ENCODE data around the gene ZNF740.

DNA sequence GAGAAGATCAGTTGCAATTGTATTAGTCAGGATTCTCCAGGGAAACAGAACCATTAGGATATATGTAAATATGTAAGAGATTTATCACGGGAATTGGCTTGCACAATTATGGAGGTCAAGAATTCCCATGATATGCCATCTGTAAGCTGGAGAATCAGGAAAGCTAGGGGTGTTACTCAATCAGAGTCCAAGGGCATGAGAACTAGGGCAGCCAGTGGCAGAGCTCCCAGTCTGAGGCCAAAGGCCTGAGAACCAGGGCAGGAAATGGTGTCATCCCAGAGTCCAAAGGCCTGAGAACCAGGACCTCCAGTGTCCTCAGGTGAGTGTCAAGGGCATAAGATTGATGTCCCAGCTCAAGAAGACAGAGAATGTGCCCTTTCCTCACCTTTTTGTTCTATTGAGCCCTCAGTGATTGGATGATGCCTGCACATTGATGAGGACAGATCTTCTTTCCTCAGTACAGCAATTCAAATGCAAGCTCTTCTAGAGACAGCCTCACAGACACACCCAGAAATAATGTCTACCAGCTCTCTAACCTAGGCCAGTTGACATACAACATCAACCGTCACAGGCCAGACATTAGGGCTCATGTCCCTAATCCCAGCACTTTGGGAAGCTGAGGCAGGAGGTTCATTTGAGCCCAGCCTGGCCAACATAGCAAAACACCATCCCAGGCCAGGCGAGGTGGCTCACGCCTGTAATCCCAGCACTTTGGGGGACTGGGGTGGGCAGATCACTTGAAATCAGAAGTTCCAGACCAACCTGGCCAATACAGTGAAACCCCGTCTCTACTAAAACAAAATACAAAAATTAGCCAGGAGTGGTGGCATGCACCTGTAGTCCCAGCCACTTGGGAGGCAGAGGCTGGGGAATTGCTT, 34.9 kb upstream of the ZNF740 start:
- TF ChIP-seq EZH2phosphoT487 (IDR thresholded peaks at IDR 0.05; ENCODE audit: insufficient read depth, low read depth) (no peak), EZH2 (IDR thresholded peaks at IDR 0.05; ENCODE audit: insufficient read depth, poor library complexity, severe bottlenecking) (no peak)

Data from GM23248 (cell line).